ENCODE measurements around the gene SMG1.

DNA sequence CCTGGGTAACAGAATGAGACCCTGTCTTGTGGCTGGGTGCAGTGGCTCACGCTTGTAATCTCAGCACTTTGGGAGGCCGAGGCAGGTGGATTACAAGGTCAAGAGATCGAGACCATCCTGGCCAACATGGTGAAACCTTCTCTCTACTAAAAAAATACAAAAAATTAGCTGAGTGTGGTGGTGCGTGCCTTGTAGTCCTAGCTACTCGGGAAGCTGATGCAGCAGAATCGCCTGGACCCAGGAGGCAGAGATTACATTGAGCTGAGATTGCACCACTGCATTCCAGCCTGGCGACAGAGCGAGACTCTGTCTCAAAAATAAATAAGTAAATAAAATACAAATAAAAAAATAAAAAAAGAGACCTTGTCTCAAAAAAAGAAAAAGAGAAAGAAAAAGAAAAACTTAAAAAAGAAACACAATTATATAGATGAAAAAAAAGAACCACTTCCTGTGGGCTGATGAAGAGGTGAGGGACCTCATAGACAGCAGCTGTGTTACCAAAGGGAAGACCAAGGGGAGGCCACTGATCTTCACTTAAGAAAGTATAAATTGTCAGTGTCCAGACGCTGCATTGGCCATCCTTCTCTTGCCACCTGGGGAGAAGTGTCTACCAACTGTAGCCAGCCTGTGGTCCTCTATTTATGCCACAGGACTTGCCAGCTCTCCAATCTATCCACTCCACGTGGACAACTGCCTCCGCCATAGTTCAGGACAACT lies 24.4 kb upstream of the SMG1 start:
- TF ChIP-seq, protein P1, sequence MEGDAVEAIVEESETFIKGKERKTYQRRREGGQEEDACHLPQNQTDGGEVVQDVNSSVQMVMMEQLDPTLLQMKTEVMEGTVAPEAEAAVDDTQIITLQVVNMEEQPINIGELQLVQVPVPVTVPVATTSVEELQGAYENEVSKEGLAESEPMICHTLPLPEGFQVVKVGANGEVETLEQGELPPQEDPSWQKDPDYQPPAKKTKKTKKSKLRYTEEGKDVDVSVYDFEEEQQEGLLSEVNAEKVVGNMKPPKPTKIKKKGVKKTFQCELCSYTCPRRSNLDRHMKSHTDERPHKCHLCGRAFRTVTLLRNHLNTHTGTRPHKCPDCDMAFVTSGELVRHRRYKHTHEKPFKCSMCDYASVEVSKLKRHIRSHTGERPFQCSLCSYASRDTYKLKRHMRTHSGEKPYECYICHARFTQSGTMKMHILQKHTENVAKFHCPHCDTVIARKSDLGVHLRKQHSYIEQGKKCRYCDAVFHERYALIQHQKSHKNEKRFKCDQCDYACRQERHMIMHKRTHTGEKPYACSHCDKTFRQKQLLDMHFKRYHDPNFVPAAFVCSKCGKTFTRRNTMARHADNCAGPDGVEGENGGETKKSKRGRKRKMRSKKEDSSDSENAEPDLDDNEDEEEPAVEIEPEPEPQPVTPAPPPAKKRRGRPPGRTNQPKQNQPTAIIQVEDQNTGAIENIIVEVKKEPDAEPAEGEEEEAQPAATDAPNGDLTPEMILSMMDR (conservative IDR thresholded peaks at IDR 0.05 in 1 of 2, IDR thresholded peaks at IDR 0.05 in 1 of 2; ENCODE audit: extremely low read depth in 1 of 2, insufficient read depth in 1 of 2, low read depth in 1 of 2, low read length in 2 of 2) = no peak
- TF ChIP-seq EZH2 (IDR thresholded peaks at IDR 0.05; ENCODE audit: borderline replicate concordance, low read length) = no peak

Measured in mammary epithelial cell (primary cell).